ENCODE measurements around the gene SLC25A34. TPM values are rescaled to one million over a fixed set of nuclear protein-coding genes. Genes with fewer than 3 reads are reported as not detected.

The SLC25A34 gene
- total RNA-seq, 4 donors from 2014 or later = 0.98 to 2.6 (median 2.0) TPM

DNA sequence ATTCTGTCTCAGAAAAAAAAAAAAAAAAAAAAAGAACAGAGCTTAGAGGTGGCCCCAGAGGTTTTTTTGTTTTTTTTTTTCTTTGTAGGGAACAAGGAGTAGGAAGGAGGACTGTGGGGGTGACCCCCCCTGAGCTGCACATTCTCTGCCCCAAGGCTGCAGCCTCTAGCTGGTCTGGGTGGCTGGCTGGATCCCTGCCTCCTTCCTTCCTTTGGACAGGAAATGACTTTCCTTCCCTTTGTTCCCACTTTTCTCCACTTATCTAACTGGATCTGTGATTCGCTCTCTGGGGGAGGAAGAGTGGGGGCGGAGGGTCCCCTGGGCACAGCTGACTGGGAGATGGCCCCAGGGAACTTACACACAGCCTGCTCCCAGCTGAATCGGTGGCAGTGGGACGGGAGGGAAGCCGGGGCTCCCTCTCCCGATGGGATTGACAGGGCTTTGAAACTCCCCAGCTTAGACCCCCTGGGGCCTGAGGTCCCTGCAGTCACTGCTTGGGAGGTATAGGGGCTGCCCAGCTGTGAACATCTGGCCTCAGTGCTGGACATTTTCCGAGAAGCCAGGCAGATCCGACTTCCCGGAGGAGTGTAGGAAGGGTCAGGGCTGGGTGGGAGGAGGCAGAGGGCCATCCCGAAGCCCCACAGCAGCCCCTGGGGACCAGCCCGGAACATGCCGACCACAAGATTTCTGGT is 24.6 kb downstream of the SLC25A34 start:
- DNase-seq = peak in 1 of 2 donors; percentile 20
- intact Hi-C loops (cut with DNase I) = no loop called here
- Histone ChIP-seq H3K4me1 (peaks cover 9 to 38% of the 10 kb centered on the region in 2 donors), H3K4me3 (replicated peaks in 1 of 3) (no peak overlapping the region), H3K36me3 (no peaks in the 10 kb centered on the region), H3K27me3 (no peaks in the 10 kb centered on the region), H3K27ac (peak overlapping the region; percentile 23 to 60 (median 36)), H3K9me3 (no peaks in the 10 kb centered on the region)
- no peak for TF ChIP-seq POLR2A (IDR thresholded peaks at IDR 0.05)
- TF ChIP-seq, protein P1, sequence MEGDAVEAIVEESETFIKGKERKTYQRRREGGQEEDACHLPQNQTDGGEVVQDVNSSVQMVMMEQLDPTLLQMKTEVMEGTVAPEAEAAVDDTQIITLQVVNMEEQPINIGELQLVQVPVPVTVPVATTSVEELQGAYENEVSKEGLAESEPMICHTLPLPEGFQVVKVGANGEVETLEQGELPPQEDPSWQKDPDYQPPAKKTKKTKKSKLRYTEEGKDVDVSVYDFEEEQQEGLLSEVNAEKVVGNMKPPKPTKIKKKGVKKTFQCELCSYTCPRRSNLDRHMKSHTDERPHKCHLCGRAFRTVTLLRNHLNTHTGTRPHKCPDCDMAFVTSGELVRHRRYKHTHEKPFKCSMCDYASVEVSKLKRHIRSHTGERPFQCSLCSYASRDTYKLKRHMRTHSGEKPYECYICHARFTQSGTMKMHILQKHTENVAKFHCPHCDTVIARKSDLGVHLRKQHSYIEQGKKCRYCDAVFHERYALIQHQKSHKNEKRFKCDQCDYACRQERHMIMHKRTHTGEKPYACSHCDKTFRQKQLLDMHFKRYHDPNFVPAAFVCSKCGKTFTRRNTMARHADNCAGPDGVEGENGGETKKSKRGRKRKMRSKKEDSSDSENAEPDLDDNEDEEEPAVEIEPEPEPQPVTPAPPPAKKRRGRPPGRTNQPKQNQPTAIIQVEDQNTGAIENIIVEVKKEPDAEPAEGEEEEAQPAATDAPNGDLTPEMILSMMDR (IDR thresholded peaks at IDR 0.05) = no peak
- 53 to 60% methylated on average over 1 to 11 of the region's 12 CpGs for WGBS, 2 donors

DNA sequence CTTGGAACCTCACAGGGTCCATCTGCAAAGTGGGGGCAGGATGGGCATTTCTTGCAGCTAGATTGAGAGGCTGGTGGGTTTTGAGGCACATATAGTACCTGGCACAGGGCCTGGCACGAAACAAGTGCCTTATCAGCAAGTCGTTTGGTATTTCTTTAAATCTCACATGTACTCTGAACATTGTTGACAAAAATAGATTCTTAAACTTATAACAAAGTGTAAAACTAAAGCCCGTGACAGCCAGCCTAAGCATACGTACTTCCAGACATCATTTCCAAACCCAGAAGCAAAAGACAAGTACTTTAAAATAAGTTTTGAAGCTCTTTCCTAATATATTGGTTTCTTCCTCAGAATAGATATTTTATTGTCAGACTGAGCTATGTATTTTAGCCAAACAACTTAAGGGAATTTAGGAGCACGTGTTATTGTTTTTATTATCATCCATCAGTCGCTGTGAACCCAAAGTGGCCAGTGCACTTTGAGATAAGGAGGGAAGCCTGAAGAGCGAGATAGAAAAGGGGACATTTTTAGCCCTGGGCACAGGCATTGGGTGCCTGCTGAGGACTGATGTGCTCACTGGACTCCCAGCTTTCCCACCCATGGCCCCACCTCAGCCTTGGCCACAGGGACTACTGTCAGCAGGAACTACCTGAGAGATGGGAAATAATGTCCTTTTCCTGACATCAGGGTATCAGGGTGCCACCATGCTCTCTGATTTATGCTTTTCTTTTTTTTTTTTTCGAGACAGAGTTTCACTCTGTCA is 25.5 kb downstream of the SLC25A34 start:
- no peaks in the 10 kb centered on the region for H3K36me3 ChIP-seq
- no peak for DNase-seq
- H3K9me3 ChIP-seq = no peaks in the 10 kb centered on the region
- H3K4me3 ChIP-seq (replicated peaks in 1 of 3) = no peak overlapping the region
- 71 to 75% methylated on average over 8 of the region's 8 CpGs for WGBS, 2 donors
- H3K27ac ChIP-seq = peak overlapping the region in 1 of 3 donors; percentile 60
- no peaks in the 10 kb centered on the region for H3K27me3 ChIP-seq
- peaks cover 9 to 38% of the 10 kb centered on the region in 2 donors for H3K4me1 ChIP-seq
- no peak for TF ChIP-seq POLR2A (IDR thresholded peaks at IDR 0.05)
- intact Hi-C loops (cut with DNase I) = no loop called here

DNA sequence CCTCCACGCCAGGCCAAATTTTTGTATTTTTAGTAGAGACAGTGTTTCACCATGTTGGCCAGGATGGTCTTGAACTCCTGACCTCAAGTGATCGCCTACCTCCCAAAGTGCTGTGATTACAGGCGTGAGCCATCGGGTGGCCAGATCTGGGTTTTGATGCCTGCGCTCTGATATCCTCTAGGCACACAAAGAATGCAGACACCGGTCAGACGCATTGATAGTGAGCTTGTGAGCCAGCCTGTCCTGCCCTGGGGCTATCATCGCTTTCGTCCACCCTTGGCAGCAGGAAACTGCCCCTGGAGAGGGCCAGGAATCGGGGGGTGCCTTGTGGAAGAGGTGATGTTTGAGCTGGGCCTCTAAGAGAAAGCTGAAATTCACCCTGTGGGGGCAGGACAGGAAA is 26.5 kb downstream of the SLC25A34 start:
- H3K27me3 ChIP-seq = no peaks in the 10 kb centered on the region
- H3K4me1 ChIP-seq = peaks cover 9 to 34% of the 10 kb centered on the region in 2 donors
- H3K27ac ChIP-seq = no peak overlapping the region
- no peaks in the 10 kb centered on the region for H3K9me3 ChIP-seq
- intact Hi-C loops (cut with DNase I) = no loop called here
- no peaks in the 10 kb centered on the region for H3K36me3 ChIP-seq
- WGBS, 2 donors = 90% methylated on average over 7 to 10 of the region's 10 CpGs
- TF ChIP-seq, protein P1 (IDR thresholded peaks at IDR 0.05) = no peak
- no peak for TF ChIP-seq POLR2A (IDR thresholded peaks at IDR 0.05)
- DNase-seq = no peak
- H3K4me3 ChIP-seq (replicated peaks in 1 of 3) = no peak overlapping the region

DNA sequence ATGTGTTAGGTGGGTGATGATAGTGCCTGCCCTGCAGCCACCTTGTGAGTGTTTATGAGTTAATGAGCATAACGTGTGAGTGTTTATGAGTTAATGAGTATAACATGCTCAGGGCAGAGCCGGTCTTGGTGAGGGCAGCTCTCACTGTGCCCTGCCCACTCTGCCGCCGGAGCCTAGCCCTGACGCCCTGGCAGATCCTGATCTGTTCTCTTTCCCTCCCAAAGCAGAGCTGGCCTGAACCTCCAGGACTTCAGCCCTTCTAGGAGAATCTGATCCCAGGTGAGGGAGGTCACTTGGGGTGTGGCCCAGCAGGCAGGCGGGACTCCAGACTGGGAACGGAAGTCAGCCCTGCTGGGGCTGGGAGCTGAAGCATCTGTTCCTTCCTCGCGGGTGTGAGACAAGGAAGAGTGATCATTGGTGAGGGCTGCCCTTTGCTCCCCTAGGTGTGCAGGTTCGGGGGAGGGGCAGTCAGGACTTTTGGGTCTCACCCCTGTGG is 28.3 kb downstream of the SLC25A34 start:
- intact Hi-C loops (cut with DNase I) = no loop called here
- Histone ChIP-seq H3K4me3 (replicated peaks in 1 of 3) (no peak overlapping the region), H3K36me3 (no peaks in the 10 kb centered on the region), H3K27ac (no peak overlapping the region), H3K27me3 (no peaks in the 10 kb centered on the region), H3K9me3 (no peaks in the 10 kb centered on the region), H3K4me1 (peaks cover 3 to 18% of the 10 kb centered on the region in 2 donors)
- WGBS, 2 donors = 85 to 88% methylated on average over 6 to 9 of the region's 10 CpGs
- DNase-seq = no peak
- TF ChIP-seq, protein P1 (IDR thresholded peaks at IDR 0.05) = no peak
- TF ChIP-seq POLR2A (IDR thresholded peaks at IDR 0.05) = no peak

DNA sequence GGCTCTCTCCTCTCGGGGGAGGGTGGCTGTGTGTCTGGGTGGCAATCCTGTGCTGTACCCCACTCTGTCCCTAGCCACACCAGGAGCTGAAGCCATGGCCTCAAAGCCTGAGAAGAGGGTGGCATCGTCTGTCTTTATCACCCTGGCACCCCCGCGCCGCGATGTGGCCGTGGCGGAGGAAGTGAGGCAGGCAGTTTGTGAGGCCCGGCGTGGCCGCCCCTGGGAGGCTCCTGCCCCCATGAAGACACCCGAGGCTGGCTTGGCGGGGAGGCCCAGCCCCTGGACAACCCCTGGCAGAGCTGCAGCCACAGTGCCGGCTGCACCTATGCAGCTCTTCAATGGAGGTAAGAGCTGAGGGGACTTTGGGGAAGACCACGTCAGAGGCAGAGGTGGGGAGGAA is 28.8 kb downstream of the SLC25A34 start:
- no peaks in the 10 kb centered on the region for H3K9me3 ChIP-seq
- 91 to 94% methylated on average over 6 to 9 of the region's 15 CpGs for WGBS, 2 donors
- H3K4me3 ChIP-seq (replicated peaks in 1 of 3) = no peak overlapping the region
- H3K27ac ChIP-seq = no peak overlapping the region
- no peak for DNase-seq
- intact Hi-C loops (cut with DNase I) = no loop called here
- TF ChIP-seq, protein P1 (IDR thresholded peaks at IDR 0.05) = no peak
- no peak for TF ChIP-seq POLR2A (IDR thresholded peaks at IDR 0.05)
- no peaks in the 10 kb centered on the region for H3K36me3 ChIP-seq
- H3K27me3 ChIP-seq = no peaks in the 10 kb centered on the region
- H3K4me1 ChIP-seq = peaks cover 0 to 12% of the 10 kb centered on the region in 2 donors

All from thyroid gland (tissue), 4 donors.